IMR-90 (cell line): Measurements from ENCODE around the gene DNAH9. TPM values are rescaled to one million over a fixed set of nuclear protein-coding genes. Genes with fewer than 3 reads are reported as not detected.

Experiments
- ATAC-seq: fragments of 200-7000 bp; cut with Tn5 transposase; 2 replicates; pipeline ENCODE4 v1.9.1; 2020; ENCODE audit warnings: low read depth, mild to moderate bottlenecking, moderate library complexity
- BruUV-seq: library from RNA; stranded (reverse); fragments of 400-500 nt; replicated peaks from 2 replicates; lab custom pipeline; 2021; lab: Mats Ljungman, UMichigan
- CTCF ChIA-PET: fragments of 300-600 bp; formaldehyde crosslinking; extraction: SDS; loops from one replicate; lab custom pipeline; 2021; ENCODE audit warnings: antibody characterized with exemption; lab: Yijun Ruan, JAX
- POLR2A ChIA-PET: fragments of 300-600 bp; sonication (Branson Sonifier 250); formaldehyde crosslinking; loops from one replicate; lab custom pipeline; 2022; ENCODE audit warnings: antibody characterized with exemption; ENCODE audit not compliant: unreplicated experiment; lab: Charles Lee
- DNase-seq: peaks from one replicate; pipeline ENCODE4 v3.0.0; 2013
- H2AFZ ChIP-seq: replicated peaks from 2 replicates; pipeline ENCODE3; 2013; ENCODE audit warnings: low read length, mild to moderate bottlenecking; ENCODE audit not compliant: poor library complexity
- H2AK5ac ChIP-seq: 2 replicates; pipeline ENCODE4 v1.6.1; 2013; ENCODE audit warnings: low read depth, low read length, inconsistent platforms
- H2AK9ac ChIP-seq: replicated peaks from 2 replicates; pipeline ENCODE3; 2013; ENCODE audit warnings: mild to moderate bottlenecking, low read depth, low read length, moderate library complexity; ENCODE audit not compliant: poor library complexity
- H2BK120ac ChIP-seq: 2 replicates; pipeline ENCODE4 v1.6.1; 2013; ENCODE audit warnings: low read depth, low read length, inconsistent platforms
- H2BK15ac ChIP-seq: 3 replicates; pipeline ENCODE4 v1.6.1; 2013; ENCODE audit warnings: low read depth, low read length, inconsistent platforms
- H2BK20ac ChIP-seq: 2 replicates; pipeline ENCODE4 v1.6.1; 2013; ENCODE audit warnings: low read depth, mild to moderate bottlenecking, inconsistent platforms, low read length, moderate library complexity
- H2BK5ac ChIP-seq: 2 replicates; pipeline ENCODE4 v1.6.1; 2013; ENCODE audit warnings: mild to moderate bottlenecking, low read depth, low read length, inconsistent platforms; ENCODE audit not compliant: poor library complexity, severe bottlenecking
- H3K14ac ChIP-seq: replicated peaks from 2 replicates; pipeline ENCODE4 v1.6.1; 2013; ENCODE audit warnings: low read depth, low read length, inconsistent platforms
- H3K18ac ChIP-seq: 2 replicates; pipeline ENCODE4 v1.6.1; 2013; ENCODE audit warnings: low read depth, low read length, control low read depth
- H3K23ac ChIP-seq: 2 replicates; pipeline ENCODE4 v1.6.1; 2013; ENCODE audit warnings: low read depth, low read length, inconsistent platforms
- H3K27ac ChIP-seq: 2 replicates; pipeline ENCODE4 v1.5.1; 2013; ENCODE audit warnings: mild to moderate bottlenecking, control low read depth, low read length; ENCODE audit not compliant: insufficient read depth
- H3K27me3 ChIP-seq: 2 replicates; pipeline ENCODE4 v1.6.1; 2013; ENCODE audit warnings: low read length; ENCODE audit not compliant: control insufficient read depth, insufficient read depth
- H3K36me3 ChIP-seq: 2 replicates; pipeline ENCODE4 v1.6.1; 2013; ENCODE audit warnings: low read length, mixed read lengths; ENCODE audit not compliant: control insufficient read depth, insufficient read depth
- H3K4ac ChIP-seq: 2 replicates; pipeline ENCODE4 v1.6.1; 2013; ENCODE audit warnings: low read depth, low read length, inconsistent platforms
- H3K4me1 ChIP-seq: 2 replicates; pipeline ENCODE4 v1.6.1; 2013; ENCODE audit warnings: low read length, mixed read lengths; ENCODE audit not compliant: control insufficient read depth, insufficient read depth
- H3K4me2 ChIP-seq: 2 replicates; pipeline ENCODE4 v1.6.1; 2013; ENCODE audit warnings: low read depth, mild to moderate bottlenecking, control low read depth, low read length, moderate library complexity
- H3K4me3 ChIP-seq: 2 replicates; pipeline ENCODE4 v1.5.1; 2013; ENCODE audit warnings: low read depth, mild to moderate bottlenecking, control low read depth, low read length, moderate library complexity; ENCODE audit not compliant: insufficient read depth
- H3K56ac ChIP-seq: 2 replicates; pipeline ENCODE4 v1.6.1; 2013; ENCODE audit warnings: low read length, inconsistent platforms; ENCODE audit not compliant: insufficient read depth; ENCODE audit errors: extremely low read depth
- H3K79me1 ChIP-seq, 2 experiments: 2 replicates each; pipeline ENCODE4 v1.6.1; 2013; ENCODE audit warnings: low read length in 2 of 2, inconsistent platforms in 1 of 2, low read depth in 1 of 2
- H3K9ac ChIP-seq: 2 replicates; pipeline ENCODE4 v1.6.1; 2013; ENCODE audit warnings: low read depth, low read length, control low read depth
- H3K9me1 ChIP-seq: 2 replicates; pipeline ENCODE4 v1.6.1; 2013; ENCODE audit warnings: low read length, inconsistent platforms; ENCODE audit not compliant: insufficient read depth
- H3K9me3 ChIP-seq: 2 replicates; pipeline ENCODE4 v1.6.1; 2013; ENCODE audit warnings: low read length; ENCODE audit not compliant: control insufficient read depth, insufficient read depth
- H4K20me1 ChIP-seq: 2 replicates; pipeline ENCODE4 v1.6.1; 2013; ENCODE audit warnings: low read length, inconsistent platforms; ENCODE audit not compliant: insufficient read depth
- H4K5ac ChIP-seq: 2 replicates; pipeline ENCODE4 v1.6.1; 2013; ENCODE audit warnings: mild to moderate bottlenecking, low read depth, low read length, control low read depth
- H4K8ac ChIP-seq, 2 experiments: 2 replicates each; pipeline ENCODE4 v1.6.1; 2013; ENCODE audit warnings: low read depth in 2 of 2, low read length in 2 of 2, control low read depth in 1 of 2, inconsistent platforms in 1 of 2
- H4K91ac ChIP-seq: 2 replicates; pipeline ENCODE4 v1.6.1; 2013; ENCODE audit warnings: low read depth, low read length, inconsistent platforms; ENCODE audit not compliant: insufficient read depth
- CEBPB ChIP-seq: IDR thresholded peaks from 2 replicates; pipeline ENCODE4 v1.6.1; 2012; ENCODE audit warnings: low read depth, low read length, improper control_type of control experiment
- CHD1 ChIP-seq: IDR thresholded peaks from 2 replicates; pipeline ENCODE4 v1.6.1; 2012; ENCODE audit warnings: low read depth, low read length, improper control_type of control experiment
- POLR2A ChIP-seq: IDR thresholded peaks from 2 replicates; pipeline ENCODE4 v1.6.1; 2012; ENCODE audit warnings: mild to moderate bottlenecking, low read depth, low read length
- RAD21 ChIP-seq: IDR thresholded peaks from 2 replicates; pipeline ENCODE4 v1.6.1; 2012; ENCODE audit warnings: low read length, improper control_type of control experiment
- RFX5 ChIP-seq: IDR thresholded peaks from 2 replicates; pipeline ENCODE4 v1.8.0; 2012; ENCODE audit warnings: low read depth, mild to moderate bottlenecking, low read length, moderate library complexity
- WGBS, 2 experiments: methylation state at CpG; one replicate each; pipeline versions ENCODE4 v1.1.5 to v1.1.7; 2013; ENCODE audit warnings: missing lambda C conversion rate in 2 of 2; ENCODE audit not compliant: insufficient read length in 1 of 2; ENCODE audit errors: extremely low coverage in 2 of 2; 5-methylcytosine and 5-hydroxymethylcytosine counted together
- dilution Hi-C: fragments of 300-500 bp; cut with HindIII; formaldehyde crosslinking; loops from one replicate; pipeline ENCODE4 v1.14.3; 2018; ENCODE audit warnings: low sequenced_read_pairs; ENCODE audit not compliant: unreplicated experiment
- in situ Hi-C: fragments of 300-500 bp; cut with MboI; formaldehyde crosslinking; loops from 3 replicates; pipeline ENCODE4 v1.14.3; 2019; ENCODE audit warnings: low sequenced_read_pairs, inconsistent platforms, mixed read lengths
- intact Hi-C: fragments of 100-400 bp; cut with micrococcal nuclease; formaldehyde crosslinking; loops from 2 replicates; pipeline ENCODE4 v1.10.0; 2022
- polyA plus RNA-seq, 3 experiments: library from polyadenylated mRNA; depleted of rRNA; stranded (reverse); fragments of >200 nt; gene quantifications; 2 replicates each; pipeline ENCODE4 v1.2.3, GENCODE V29; 2012; ENCODE audit warnings: low replicate concordance in 1 of 3
- total RNA-seq: library from RNA; depleted of rRNA; stranded (reverse); fragments of >200 nt; gene quantifications from 2 replicates; pipeline ENCODE4 v1.2.3, GENCODE V29; 2012

The DNAH9 gene
- total and polyA plus RNA-seq, 2 of the 4 experiments (the other 2 are of a cell fraction): not detected

GRCh38 chr17:11757815-11758214 is 159.5 kb downstream of the DNAH9 start:
- ATAC-seq: no peak
- no TSS peak for BruUV-seq
- H2BK20ac ChIP-seq: no peak overlapping the region

More at GRCh38 chr17:11757815-11758214, 159.5 kb downstream of the DNAH9 start:
- Histone ChIP-seq H3K18ac (no peak overlapping the region), H2AK9ac (no peak overlapping the region), H3K27me3 (no peaks in the 10 kb centered on the region), H3K36me3 (no peaks in the 10 kb centered on the region), H4K8ac (no peak overlapping the region), H3K27ac (no peak overlapping the region), H3K56ac (no peak overlapping the region), H3K4me2 (no peak overlapping the region), H3K23ac (no peak overlapping the region), H4K91ac (no peak overlapping the region), H2AFZ (no peak overlapping the region), H3K4ac (no peak overlapping the region), H3K9ac (no peak overlapping the region), H3K4me3 (no peak overlapping the region), H3K9me3 (peaks cover 26% of the 10 kb centered on the region), H4K5ac (no peak overlapping the region), H4K20me1 (no peaks in the 10 kb centered on the region), H2BK15ac (no peak overlapping the region), H3K9me1 (no peaks in the 10 kb centered on the region), H3K79me1 (no peaks in the 10 kb centered on the region), H2AK5ac (no peak overlapping the region), H3K4me1 (no peaks in the 10 kb centered on the region), H2BK5ac (no peak overlapping the region), H3K14ac (no peak overlapping the region), H2BK120ac (no peak overlapping the region)
- no peak for DNase-seq
- intact Hi-C loops: no loop called here
- CTCF ChIA-PET: no interaction called here
- no CpG with 5 or more reads among the region's 5 CpGs for WGBS, 2 experiments
- no peak for TF ChIP-seq RAD21
- no peak for TF ChIP-seq CHD1
- TF ChIP-seq CEBPB: no peak
- TF ChIP-seq RFX5: no peak
- TF ChIP-seq POLR2A: no peak
- POLR2A ChIA-PET: no interaction called here
- in situ Hi-C loops: no loop called here
- dilution Hi-C loops: no loop called here
